HUES48 (cell line): ENCODE results near the gene PDLIM7.

Experiments used
- H3K27ac ChIP-seq: one replicate; pipeline ENCODE4 v1.7.0; 2013; ENCODE audit warnings: low read depth, low read length, inconsistent platforms
- H3K27me3 ChIP-seq: 2 replicates; pipeline ENCODE4 v1.6.1; 2013; ENCODE audit warnings: mild to moderate bottlenecking, low read length; ENCODE audit not compliant: control insufficient read depth, insufficient read depth
- H3K36me3 ChIP-seq: 2 replicates; pipeline ENCODE4 v1.6.1; 2013; ENCODE audit warnings: low read length; ENCODE audit not compliant: control insufficient read depth, insufficient read depth
- H3K4me1 ChIP-seq: 2 replicates; pipeline ENCODE4 v1.6.1; 2013; ENCODE audit warnings: mild to moderate bottlenecking, low read length; ENCODE audit not compliant: control insufficient read depth, insufficient read depth
- H3K4me3 ChIP-seq: 2 replicates; pipeline ENCODE4 v1.5.1; 2013; ENCODE audit warnings: mild to moderate bottlenecking, low read depth, low read length
- H3K9ac ChIP-seq: 2 replicates; pipeline ENCODE4 v1.6.1; 2013; ENCODE audit warnings: mild to moderate bottlenecking, low read depth, low read length, moderate library complexity
- H3K9me3 ChIP-seq: 2 replicates; pipeline ENCODE4 v1.6.1; 2013; ENCODE audit warnings: low read length; ENCODE audit not compliant: control insufficient read depth, insufficient read depth

PDLIM7 gene

GRCh38 chr5:177511796-177512675 is 14.6 kb upstream of the PDLIM7 start:
- H3K9me3 ChIP-seq = no peaks in the 10 kb centered on the region
- H3K4me3 ChIP-seq = no peak overlapping the region
- H3K27me3 ChIP-seq = no peaks in the 10 kb centered on the region
- no peak overlapping the region for H3K27ac ChIP-seq
- H3K9ac ChIP-seq = no peak overlapping the region
- H3K36me3 ChIP-seq = peaks cover 67% of the 10 kb centered on the region
- H3K4me1 ChIP-seq = peaks cover 20% of the 10 kb centered on the region

DNA sequence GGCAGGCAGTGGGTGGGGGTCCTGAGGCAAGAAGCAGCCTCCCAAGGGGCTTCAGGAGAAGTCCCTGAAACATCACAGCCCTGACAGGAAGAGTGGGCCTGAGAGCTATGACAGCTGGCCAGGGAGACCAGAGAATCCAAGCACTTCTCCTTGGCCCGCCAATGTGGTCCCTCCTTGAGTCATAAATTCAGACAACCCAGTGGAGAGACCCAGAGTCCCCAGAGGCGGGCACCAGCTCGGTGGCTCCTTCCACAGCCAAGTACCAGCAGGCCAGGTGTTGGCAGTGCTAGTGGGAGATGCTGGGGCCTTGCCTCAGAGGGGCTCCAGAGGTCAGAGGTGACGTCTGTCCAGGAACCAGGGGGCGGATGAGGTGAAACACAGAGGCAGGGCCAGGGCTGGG is 13.8 kb upstream of the PDLIM7 start:
- Histone ChIP-seq H3K36me3 (peaks cover 67% of the 10 kb centered on the region), H3K27me3 (no peaks in the 10 kb centered on the region), H3K4me3 (no peak overlapping the region), H3K4me1 (peaks cover 20% of the 10 kb centered on the region), H3K27ac (no peak overlapping the region), H3K9ac (no peak overlapping the region), H3K9me3 (no peaks in the 10 kb centered on the region)

- peaks cover 17% of the 10 kb centered on the region for H3K4me1 ChIP-seq
Observed at GRCh38 chr5:177510567-177511053, 13.2 kb upstream of the PDLIM7 start.

DNA sequence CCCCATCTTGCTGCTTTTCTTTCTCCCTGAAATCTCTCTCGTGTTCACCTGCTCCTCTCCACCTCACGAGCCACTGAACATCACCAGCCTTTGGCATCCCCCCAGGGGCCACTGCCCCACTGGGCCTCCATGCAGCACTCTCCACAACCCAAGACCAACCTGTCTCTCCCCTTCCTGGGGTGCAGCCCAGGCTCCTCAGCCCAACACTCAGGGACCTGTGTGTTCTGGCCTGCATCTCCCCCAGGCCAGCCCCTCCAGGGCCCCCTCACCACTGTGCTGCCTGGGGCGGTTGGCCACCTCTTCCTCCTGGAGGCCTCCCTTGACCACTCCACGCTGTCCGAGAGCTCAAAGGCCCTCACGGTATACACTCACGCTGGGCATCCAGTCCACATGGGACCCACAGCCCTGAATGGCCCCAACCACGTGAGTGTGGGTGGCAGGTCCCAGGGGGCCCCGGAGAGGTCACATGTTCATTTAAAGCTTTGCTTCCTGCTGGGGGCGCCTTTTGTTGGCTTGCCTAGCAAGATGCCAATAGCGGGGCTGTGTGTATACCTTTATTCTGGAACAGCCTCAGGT is 12.7 kb upstream of the PDLIM7 start:
- H3K36me3 ChIP-seq = peaks cover 58% of the 10 kb centered on the region

More at GRCh38 chr5:177510567-177511053, 13.2 kb upstream of the PDLIM7 start:
- Histone ChIP-seq H3K27ac (no peak overlapping the region), H3K9me3 (no peaks in the 10 kb centered on the region), H3K4me3 (no peak overlapping the region), H3K27me3 (no peaks in the 10 kb centered on the region), H3K36me3 (peaks cover 63% of the 10 kb centered on the region), H3K9ac (no peak overlapping the region)

GRCh38 chr5:177509381-177509951 is 12.1 kb upstream of the PDLIM7 start, which contains the start of gene DOK3:
Gene DOK3 (minus strand): TSS chr5:177509826. CDS start chr5:177509540, 286 bp downstream.
- Histone ChIP-seq H3K27ac (no peak within 1 kb of the TSS), H3K36me3 (peaks cover 52% of the 10 kb centered on the region), H3K9ac (no peak within 1 kb of the TSS), H3K4me3 (no peak within 1 kb of the TSS), H3K27me3 (no peaks in the 10 kb centered on the region), H3K4me1 (peaks cover 15% of the 10 kb centered on the region), H3K9me3 (no peaks in the 10 kb centered on the region)

More for the DNA sequence above, 12.7 kb upstream of the PDLIM7 start:
- no peak overlapping the region for H3K9ac ChIP-seq
- no peaks in the 10 kb centered on the region for H3K9me3 ChIP-seq
- H3K4me1 ChIP-seq = peaks cover 15% of the 10 kb centered on the region
- no peak overlapping the region for H3K4me3 ChIP-seq
- H3K27ac ChIP-seq = no peak overlapping the region
- H3K27me3 ChIP-seq = no peaks in the 10 kb centered on the region

DNA sequence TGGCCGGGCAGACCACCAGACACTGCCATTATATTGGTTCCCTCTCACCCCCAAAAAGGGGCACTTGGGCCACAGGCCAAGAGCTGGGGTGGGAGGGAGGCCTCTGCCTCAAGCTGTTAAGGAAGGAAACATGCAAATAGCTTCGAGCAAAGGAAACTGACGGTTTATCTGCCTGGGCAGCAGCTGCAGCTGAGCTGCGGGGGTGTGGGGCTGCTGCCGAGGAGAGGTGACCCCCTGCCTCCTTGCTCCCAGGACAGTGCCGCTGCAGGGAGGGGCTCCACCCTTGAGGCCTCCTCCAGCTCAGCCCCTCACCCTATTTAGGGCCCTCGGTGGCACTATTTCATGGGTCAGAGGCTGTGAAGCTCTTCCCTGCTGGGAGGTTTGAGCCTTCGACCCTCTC is 11.4 kb upstream of the PDLIM7 start:
- H3K9ac ChIP-seq = no peak overlapping the region
- H3K4me3 ChIP-seq = no peak overlapping the region
- H3K27me3 ChIP-seq = no peaks in the 10 kb centered on the region
- H3K4me1 ChIP-seq = peaks cover 15% of the 10 kb centered on the region
- peaks cover 45% of the 10 kb centered on the region for H3K36me3 ChIP-seq
- H3K27ac ChIP-seq = no peak overlapping the region
- H3K9me3 ChIP-seq = no peaks in the 10 kb centered on the region

DNA sequence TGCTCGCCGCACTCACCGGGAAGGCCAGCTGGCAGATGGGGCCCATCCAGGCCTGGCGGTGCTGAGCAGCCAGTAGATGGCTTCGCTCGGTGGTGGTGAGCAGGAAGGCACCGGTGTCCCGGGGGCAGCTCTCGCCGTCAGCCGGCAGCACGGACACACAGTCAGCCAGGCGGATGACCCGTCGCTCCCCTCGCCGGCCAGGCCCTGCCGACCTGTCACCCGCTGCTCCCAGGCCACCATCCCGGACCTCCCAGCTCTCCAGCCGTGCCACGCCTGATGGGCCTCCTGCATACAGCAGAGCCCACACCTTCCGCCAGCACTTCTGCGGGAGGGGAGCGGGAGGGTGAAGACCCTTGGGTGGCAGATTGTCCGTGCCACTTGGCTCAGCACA is 10.8 kb upstream of the PDLIM7 start:
- Histone ChIP-seq H3K27me3 (no peaks in the 10 kb centered on the region), H3K9me3 (no peaks in the 10 kb centered on the region), H3K27ac (no peak overlapping the region), H3K9ac (no peak overlapping the region), H3K36me3 (peaks cover 39% of the 10 kb centered on the region), H3K4me3 (no peak overlapping the region), H3K4me1 (peaks cover 15% of the 10 kb centered on the region)

- Histone ChIP-seq H3K27ac (no peak overlapping the region), H3K9ac (no peak overlapping the region), H3K9me3 (no peaks in the 10 kb centered on the region), H3K36me3 (peaks cover 34% of the 10 kb centered on the region), H3K27me3 (no peaks in the 10 kb centered on the region), H3K4me3 (no peak overlapping the region), H3K4me1 (peaks cover 15% of the 10 kb centered on the region)
Observed at GRCh38 chr5:177507596-177508220, 10.3 kb upstream of the PDLIM7 start.

- Histone ChIP-seq H3K9ac (no peak overlapping the region), H3K9me3 (no peaks in the 10 kb centered on the region), H3K4me1 (peaks cover 15% of the 10 kb centered on the region), H3K36me3 (peaks cover 29% of the 10 kb centered on the region), H3K27me3 (no peaks in the 10 kb centered on the region), H3K4me3 (no peak overlapping the region), H3K27ac (no peak overlapping the region)
Observed at GRCh38 chr5:177507165-177507564, 9.8 kb upstream of the PDLIM7 start.

GRCh38 chr5:177505075-177505474 is 7.7 kb upstream of the PDLIM7 start:
- no peak overlapping the region for H3K4me3 ChIP-seq
- H3K9me3 ChIP-seq = no peaks in the 10 kb centered on the region
- H3K4me1 ChIP-seq = peaks cover 22% of the 10 kb centered on the region
- no peak overlapping the region for H3K27ac ChIP-seq
- no peaks in the 10 kb centered on the region for H3K27me3 ChIP-seq
- H3K36me3 ChIP-seq = peaks cover 8% of the 10 kb centered on the region; the same call in 1 of the 2 replicates
- no peak overlapping the region for H3K9ac ChIP-seq
